SIG-M5 treated with dmso at 0.1 percent for 504 hours (cell line): ENCODE measurements around the gene LRRC1.

ENCODE experiments used
- DNase-seq: peaks from one replicate; lab custom pipeline; 2025; ENCODE audit not compliant: unreplicated experiment; lab: John Stamatoyannopoulos, UW

The LRRC1 gene

DNA sequence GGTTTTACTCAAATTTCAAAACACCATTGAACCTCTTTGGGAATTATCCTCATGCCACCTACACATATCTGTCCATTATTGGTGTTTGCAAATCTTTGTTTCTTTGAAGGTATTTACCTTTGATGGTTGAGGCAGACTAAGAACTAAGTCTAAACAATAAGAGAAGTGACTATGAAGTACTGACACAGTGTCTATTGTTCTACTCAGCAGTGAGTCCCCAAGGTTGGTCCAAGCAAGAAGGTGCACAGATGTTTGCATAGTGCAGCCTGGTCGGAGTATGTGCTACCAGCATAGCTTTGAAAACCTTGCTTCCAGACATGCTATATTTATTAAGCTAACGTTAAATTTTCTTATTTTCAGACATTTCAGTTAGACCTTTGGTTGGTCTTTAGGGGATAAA lies 19.5 kb downstream of the LRRC1 start:
- DNase-seq = no peak

DNA sequence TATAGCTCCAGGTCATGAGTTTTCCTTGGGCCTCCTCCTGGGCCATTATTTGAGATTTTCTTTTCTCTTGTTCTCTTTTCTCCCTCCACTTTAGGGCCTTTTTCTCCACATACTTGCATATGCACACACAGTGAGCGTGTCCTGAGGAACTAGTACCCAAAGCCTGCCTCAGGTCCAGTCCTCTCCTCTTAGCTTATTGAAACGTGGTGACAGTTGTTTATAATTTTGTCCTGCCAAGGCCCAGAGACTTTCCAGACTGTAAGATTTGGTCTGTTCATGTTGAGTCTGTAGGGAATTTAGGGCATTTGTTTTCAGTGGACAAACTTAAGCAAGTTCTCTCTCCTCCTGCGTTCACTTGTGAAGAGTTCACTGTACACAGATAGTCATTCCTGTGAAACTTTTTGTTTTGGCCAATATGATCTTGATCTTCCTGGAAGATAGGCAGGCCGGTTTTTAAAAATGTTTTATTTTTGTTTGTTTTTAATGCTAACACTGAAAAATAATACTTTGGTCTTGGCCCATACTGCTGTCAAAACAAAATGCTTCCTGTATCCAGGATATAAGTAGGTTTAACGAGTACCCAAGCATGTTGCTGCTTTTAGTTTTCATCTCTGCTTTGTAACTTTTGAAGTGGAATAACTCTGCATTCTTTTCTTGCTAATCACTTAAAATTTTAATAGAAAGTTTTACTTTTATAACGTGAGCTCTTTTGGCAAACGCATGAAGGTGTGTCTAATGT lies 20.7 kb downstream of the LRRC1 start:
- DNase-seq = no peak

DNA sequence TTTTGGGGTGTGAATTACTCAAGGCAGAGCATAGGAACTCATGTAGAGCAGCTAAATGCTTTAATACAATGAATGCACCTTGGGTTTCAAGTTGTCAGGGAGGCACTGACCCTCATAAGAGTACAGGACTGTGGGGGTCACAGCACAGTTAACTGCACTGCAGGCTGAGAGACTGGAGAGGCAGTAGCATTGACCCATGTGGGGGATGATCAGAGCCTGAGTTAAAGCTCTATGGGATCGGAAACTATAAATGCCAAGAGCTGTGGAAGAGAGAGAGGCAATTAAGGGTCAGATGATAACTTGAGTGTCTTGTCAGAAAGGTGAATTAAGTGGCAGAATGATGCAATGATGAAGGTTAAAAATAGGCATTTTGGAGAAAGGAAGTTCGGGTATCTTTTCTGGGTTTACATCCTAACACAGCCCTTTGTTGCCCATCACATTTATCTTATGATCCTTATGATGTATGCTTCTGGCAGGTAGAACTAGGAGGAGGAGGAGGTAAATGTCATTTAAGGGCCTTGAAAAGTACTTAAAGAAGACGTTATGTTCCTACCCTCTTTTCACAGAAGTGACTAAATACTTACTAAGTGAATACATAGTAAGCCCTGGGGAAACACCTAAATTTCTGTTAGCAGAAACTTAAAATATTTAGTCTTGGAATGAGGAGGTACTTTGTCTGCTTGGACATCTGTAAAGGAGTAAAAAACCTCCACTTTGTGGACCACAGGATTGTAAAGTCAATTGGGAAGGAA lies 24.2 kb downstream of the LRRC1 start:
- no peak for DNase-seq

DNA sequence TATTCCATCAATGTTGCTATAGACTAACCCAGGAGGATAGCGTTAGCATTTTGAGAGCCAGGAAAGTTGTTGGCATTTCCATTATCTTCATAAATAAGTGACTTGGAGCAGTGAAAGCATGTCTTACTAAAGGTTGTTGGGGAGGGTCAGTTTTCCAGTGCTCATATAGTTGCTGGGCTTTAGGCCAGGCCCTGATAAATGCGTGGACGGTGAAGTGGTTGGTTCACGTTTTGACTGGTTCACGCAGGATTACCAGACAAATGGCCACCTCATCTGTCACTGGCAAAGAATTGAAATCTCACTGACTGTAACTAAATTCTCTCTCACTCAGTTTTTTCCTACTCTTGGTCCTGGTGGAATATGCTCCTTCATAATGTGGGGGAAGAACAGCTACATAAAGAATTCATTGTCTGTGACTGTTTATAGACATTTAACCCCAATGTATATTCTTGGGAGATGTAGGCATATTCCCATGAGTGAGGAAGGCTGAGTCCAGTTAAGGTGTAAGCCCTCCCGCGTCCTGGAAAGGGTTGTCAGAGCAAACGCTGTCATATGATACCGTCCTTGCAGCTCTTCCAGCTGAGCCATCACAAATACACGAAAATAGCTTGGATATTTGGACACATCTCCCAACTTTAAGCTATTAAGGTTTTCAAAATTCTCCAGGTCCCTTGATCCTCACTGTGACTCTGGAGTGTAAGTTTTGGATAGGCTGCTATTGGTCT lies 27.8 kb downstream of the LRRC1 start:
- DNase-seq = no peak

DNA sequence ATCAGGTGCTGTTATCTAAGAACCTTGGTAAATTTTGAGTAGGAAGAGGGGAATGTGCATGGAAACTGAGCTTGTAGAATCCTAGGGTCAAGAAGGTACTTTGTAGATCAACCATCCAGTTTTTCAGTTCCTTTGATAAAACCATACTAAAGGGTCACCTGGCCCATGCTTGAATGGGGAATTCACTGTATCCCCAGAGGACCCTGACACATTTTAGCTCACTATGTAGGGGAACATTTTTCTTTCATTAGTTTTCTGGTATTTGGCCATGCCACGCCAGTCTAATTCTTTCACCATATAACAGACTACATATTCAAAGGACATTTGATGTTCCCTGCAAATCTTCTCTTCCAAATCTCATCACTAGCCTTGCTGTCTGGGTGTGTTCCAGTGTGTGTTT lies 29.9 kb downstream of the LRRC1 start:
- no peak for DNase-seq

DNA sequence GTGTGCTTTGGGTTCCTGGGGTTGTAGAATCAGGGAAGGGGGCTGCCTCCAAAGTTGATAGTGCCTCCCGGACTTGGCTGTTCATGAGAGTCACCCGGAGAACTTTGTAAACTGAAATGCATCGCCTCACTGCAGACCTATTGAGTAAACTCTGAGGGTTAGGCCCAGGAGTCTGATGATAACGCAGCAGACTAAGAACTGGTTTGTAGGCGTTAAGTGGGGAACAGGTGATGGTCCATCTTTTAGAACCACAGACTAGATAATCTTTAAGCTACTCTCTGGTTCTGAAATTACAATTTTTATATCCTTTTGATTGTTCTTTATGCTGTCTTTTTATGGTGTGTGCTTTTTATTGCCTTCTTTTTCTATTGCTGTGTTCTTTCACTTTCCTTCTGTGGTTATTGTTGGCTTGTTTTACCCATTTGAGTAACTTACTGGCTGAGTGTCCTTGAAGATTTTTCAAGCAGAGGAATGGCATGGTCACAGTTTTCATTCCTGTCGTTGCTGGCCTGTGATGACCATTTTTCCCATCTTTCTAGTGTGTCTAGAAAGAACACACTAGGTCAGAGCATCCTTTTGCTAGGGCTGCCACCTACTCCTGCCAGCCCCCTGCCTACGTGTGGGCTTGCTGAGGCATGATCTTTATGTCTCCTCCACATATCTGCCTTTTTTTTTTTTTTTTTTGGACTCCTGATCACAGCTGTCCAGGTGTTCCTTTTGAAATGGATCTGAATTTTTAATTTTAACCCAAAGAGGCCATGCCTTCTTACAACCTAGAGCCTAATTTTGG lies 30.9 kb downstream of the LRRC1 start:
- no peak for DNase-seq

DNA sequence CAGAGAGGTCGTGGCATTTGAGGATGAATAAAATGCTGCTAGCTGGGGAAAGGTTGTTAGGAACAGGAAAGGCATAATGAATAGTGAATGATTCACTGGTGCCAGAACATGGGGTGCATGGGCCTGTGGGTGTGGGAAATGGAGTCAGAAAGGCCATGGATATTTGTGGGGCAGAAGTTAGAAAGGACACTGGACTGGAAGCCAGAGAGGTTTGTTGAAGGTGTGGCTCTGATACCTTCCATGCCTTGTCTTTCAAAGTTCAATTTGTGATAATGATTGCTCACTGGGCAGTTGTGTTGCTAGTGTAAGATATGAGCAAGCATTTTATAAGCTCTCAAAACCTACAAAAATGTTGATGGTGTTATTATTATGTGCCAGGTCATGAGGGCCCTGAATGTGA lies 32.7 kb downstream of the LRRC1 start:
- DNase-seq = no peak

DNA sequence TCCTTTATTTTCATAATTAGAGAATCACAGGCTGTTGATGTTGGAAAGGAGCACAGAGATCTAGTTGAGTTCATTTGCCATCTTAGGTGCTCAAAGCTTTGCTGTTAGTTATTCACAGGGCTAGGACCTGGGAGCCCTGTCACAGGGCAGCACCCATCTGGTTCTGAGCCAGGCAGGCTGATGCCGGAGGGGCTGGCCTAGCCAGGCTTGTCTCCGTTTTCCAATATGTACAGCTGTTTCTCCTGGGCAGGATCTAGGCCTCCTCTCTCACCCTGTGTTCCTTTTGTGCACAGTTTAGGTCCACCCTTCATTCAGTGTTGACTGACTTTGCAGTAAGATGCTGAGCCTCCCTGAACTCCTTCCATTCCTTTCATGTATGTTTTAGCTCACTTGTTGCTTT lies 33.4 kb downstream of the LRRC1 start:
- DNase-seq = no peak

DNA sequence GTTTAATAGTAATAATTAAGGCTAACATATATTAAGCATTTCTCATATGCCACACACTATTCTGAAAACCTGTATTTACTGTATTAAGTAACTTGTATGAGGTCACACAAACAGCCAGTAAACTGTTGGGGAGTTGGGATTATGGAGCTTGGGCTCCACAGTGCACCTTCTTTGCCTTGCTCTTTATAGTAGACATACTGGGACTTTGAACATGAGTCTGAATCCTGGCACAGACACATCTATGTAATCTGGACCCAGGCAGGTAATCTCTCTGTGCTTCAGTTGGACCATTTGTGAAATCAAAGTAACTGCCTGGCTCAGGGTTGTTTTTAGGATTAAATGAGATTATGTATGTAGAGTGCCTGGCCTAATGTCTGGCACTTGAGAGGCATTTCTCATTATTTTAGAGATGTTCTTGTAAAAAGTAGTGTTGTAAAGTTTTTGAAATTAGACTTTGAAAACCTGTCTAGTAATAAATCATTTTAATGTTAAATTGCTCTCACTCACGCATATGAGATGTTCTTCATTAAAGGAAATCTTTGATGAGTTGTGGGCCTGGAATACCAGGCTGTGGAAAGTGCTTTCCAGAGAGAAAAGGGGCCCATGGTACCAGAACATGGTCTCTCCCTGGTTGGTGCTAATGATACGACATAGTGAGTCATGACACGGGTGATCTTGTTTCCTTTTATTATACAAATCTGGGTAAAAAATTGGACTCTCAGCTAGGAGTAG lies 34.3 kb downstream of the LRRC1 start:
- no peak for DNase-seq

DNA sequence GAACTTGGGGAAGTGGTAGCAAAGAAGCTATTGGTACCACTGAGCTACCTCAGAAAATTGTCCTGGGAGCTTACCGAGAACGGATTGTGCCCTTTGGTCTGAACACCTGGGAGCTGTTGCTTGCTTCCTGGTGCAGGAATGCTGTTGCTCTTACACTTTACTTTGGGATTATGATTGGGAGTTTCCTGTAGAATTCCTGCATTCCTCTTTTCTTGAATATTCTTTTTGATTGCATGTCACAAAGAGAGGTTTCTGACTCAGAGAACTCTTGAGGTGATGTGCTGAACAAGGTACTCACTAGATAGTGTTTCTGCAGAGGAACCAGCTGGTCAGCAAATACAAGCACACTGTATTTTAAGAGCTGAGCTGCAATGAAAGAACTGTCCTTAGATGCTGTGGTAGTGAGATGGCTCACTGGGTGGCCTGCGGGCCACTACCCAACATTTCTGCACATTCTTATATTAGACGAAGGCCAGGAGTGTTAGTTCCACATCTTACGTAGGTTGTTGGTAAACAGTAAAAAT lies 35.0 kb downstream of the LRRC1 start:
- DNase-seq = no peak

DNA sequence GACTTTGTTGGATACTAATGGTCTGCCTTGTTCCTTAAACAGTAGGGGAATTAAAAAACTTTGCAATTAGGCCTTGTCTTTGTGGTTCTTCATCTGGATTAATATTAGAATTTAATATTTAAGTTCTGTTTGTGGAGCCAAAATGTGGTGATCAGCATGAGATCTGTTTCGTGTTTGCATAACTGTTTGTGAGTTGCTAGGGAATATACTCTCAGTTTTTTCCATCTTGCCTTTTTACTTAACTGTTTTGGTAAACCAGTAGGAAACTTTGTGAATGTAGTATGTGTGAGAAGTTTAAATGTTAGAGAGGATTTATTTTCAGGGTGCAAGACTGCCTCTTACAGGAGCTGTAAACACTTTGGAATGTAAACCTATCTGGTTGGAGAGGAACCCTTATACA lies 35.6 kb downstream of the LRRC1 start:
- no peak for DNase-seq

DNA sequence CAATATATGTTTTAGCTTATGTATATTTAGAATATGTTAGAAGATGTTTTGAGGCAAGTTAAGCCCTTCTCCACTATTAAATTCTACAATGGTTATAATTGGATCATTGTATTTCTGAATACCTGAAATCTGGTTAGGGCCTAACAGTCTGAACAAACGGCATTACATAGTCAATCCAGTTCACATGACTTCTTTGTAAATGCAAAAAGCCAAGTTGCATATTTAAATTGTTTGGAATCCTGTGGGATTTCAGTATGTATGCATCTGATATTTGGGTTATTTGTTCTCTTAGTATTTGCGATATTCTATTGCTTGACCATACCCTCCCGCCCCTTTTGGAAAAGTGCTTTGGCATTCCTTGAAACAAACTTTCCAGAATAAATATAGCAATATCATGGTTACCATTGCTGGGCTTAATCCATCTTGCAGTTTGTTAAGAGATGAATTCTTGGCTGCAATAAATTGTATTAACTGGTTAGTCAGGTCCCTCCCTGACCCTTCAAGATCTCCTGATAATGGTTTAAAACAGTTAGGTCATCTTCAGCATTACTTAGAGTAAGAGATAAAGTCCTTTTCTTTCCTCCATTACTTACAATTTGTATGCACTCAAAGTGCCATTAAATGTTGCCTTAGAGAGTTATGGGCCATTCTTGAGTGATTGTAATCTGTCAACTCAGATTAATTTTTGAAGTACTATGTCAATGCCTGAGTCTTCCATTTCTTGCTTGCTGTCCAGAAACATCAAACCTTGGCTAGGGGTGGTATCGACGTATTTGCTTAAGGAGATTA lies 36.5 kb downstream of the LRRC1 start:
- no peak for DNase-seq

DNA sequence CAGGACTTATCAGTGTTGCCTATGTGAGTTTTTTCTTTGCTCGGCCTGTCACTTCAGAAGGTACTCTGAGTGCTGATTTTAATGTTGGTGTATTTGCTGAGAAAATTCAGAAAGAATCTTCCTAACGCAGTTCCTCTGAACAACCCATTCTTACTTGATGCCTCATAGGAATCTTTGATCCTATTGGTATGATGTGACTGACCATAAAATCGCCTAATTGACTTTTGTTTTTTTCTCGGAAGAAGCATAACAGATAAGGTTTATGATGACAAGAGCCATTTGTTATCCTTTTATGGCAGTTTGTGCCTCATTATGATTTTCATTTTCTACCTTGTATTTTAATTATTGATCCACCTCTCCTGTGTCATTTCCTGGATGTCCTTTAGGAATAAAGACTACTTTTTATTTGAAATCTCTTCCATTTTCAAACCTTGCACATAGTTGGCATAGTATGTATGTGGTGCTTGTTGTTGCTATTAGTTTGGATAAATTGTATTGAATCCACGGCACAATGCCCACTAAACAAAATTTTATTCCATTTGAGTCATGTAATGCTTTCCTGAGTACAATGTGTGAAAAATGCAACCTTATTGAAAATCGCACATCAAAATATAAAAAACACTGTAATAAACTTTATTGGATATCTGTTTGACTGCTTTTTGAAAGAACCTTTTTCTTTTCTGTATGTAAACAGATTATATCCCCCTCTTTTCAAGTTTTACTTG lies 37.3 kb downstream of the LRRC1 start:
- no peak for DNase-seq

DNA sequence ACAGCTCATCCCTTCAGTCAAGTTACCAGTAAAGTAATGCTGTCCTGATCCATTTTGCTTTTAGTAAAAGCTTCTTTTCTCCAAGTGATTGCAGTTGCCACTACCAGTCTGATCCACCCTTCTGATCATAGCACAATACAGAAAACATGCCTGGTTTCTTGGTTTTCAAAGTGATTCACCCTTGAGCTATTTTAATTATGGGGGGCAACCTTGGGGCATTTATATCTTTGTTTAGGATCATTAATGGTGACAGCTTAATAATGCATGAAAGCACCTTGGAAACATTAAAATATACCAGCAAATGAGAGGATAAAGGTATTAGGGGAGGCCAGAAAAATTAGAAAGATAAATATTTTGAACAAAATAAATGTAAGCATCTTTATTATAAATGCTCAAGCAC lies 38.4 kb downstream of the LRRC1 start:
- DNase-seq = no peak

DNA sequence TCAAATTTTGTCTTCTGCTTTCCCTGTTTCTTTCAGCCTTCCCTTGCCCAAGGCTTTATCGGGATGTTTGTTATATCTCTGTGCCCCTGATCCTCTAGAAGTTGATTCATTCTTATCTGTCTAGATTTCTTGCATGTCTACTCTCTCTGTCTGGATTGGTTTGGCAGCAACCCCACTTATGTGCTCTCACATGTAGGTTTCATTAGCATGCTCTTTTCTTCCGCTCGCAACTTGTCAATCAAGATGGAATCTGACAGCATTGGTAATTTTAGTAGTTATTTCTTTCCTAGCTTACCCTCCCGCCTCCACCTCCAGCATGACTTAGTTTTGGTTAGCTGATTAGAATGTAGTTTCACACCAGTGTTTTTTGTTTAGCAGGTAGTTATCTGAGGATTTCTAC lies 39.3 kb downstream of the LRRC1 start:
- DNase-seq = no peak

DNA sequence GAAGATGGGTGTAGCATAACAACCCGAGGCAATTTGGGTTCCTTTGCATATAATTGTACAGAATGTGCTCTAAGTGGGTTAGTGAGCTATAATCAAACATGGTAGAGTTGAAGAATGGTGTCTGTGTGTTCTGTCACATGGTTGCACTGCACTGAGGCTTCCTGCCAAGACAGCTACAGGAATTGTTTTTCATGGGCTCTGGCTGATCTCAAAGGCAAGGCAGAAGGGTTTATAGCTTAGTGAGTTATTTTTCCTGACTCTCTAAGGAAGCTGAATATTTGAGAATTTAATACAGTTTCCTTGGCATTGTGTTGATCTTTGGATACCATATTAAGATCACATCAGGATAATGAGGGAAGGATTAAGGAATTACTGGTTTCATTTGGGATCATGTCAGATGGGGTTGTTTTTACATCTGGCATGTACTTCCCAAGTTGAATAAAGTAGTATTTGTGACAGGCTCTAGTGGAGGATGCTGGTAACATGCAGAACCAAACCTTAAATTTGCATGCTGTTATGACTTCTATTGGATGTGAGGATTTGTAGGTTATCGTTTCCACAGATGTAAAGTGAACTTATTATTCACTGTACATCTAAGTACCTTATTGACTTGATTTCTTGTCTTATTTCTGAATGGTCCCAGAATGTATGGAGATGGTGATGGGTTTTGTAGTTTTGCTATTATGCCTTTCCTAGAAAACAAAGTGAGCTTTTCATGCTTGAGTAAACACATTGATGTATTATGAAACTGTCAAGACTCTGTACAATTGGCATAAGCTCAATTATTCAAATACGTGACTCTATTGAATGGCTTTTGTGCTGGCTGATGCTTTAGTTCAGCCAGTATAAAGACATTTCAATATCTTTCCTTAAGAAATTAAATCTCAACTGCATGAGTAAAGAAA lies 43.3 kb downstream of the LRRC1 start:
- no peak for DNase-seq

DNA sequence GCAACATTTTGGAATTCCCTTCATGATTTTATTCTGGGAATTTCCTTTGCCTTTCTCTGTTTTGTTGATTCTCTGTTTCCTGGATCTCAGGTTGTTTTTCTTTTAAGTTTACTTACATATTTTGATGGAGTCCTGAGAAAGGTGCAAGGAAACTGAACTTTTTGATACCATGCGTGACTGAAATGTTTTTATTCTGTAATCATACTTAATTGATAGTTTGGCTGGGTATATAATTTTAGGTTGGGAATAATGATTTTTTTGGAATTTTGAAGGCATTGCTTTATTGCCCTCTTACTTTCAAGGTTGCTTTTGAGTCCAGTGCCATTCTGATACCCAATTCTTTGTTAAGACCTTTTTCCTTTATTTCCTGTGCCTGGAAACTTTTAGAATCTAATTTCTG lies 45.2 kb downstream of the LRRC1 start:
- no peak for DNase-seq
